Activated naive CD4-positive, alpha-beta T cell treated with anti-CD3 and anti-CD28 coated beads, Interleukin-2, amount 10 ng/mL, durations not matched to agents 7 days and 5 days (primary cell): ENCODE data around the gene CPNE5.

ENCODE experiments used
- CTCF ChIA-PET: fragments of 350-600 bp; sonication (Branson Sonifier 250); formaldehyde crosslinking; loops from one replicate; lab custom pipeline; 2021; ENCODE audit warnings: antibody characterized with exemption; lab: Charles Lee
- DNase-seq: peaks from one replicate; pipeline ENCODE4 v3.0.0-alpha.2; 2020
- H3K27ac Mint-ChIP-seq: one replicate; pipeline ENCODE4 v1.8.0; 2021; ENCODE audit warnings: mild to moderate bottlenecking, moderate library complexity, mixed read lengths
- H3K27me3 Mint-ChIP-seq: one replicate; pipeline ENCODE4 v1.8.0; 2021; ENCODE audit warnings: mild to moderate bottlenecking, mixed read lengths
- H3K36me3 Mint-ChIP-seq: one replicate; pipeline ENCODE4 v1.8.0; 2021; ENCODE audit warnings: mixed read lengths
- H3K4me1 Mint-ChIP-seq: one replicate; pipeline ENCODE4 v1.8.0; 2021; ENCODE audit warnings: mixed read lengths
- H3K4me3 Mint-ChIP-seq: one replicate; pipeline ENCODE4 v1.8.0; 2021; ENCODE audit warnings: mild to moderate bottlenecking, moderate library complexity, mixed read lengths
- H3K9me3 Mint-ChIP-seq: one replicate; pipeline ENCODE4 v1.8.0; 2021; ENCODE audit warnings: mixed read lengths

Gene CPNE5

GRCh38 chr6:36836111-36837021 lies 2.9 kb downstream of the CPNE5 start:
- Mint-ChIP-seq H3K27ac (no peak overlapping the region), H3K9me3 (peaks cover 5% of the 10 kb centered on the region), H3K36me3 (no peaks in the 10 kb centered on the region), H3K4me1 (peaks cover 18% of the 10 kb centered on the region), H3K4me3 (no peak overlapping the region), H3K27me3 (peaks cover 77% of the 10 kb centered on the region)
- CTCF ChIA-PET: interaction anchor here (0.6 to 2.5 kb wide), 4 partner anchors 15 to 883 kb away, joined by 3 to 11 read pairs (median 6); no protein-coding TSS in a partner anchor
- no peak for DNase-seq

GRCh38 chr6:36834576-36835341 lies 4.5 kb downstream of the CPNE5 start:
- Mint-ChIP-seq H3K27ac (no peak overlapping the region), H3K27me3 (peaks cover 67% of the 10 kb centered on the region), H3K36me3 (no peaks in the 10 kb centered on the region), H3K4me1 (peaks cover 6% of the 10 kb centered on the region), H3K4me3 (no peak overlapping the region), H3K9me3 (peaks cover 5% of the 10 kb centered on the region)
- DNase-seq: no peak
- CTCF ChIA-PET: interaction anchor here (0.7 to 1.8 kb wide), 4 partner anchors 15 to 39 kb away, joined by 3 to 6 read pairs (median 6); partner anchors contain the start of gene PPIL1

GRCh38 chr6:36833182-36833789 lies 6.0 kb downstream of the CPNE5 start:
- peaks cover 55% of the 10 kb centered on the region for H3K27me3 Mint-ChIP-seq
- no peak overlapping the region for H3K4me3 Mint-ChIP-seq
- no peaks in the 10 kb centered on the region for H3K4me1 Mint-ChIP-seq
- CTCF ChIA-PET: interaction anchor here (1.5 to 1.8 kb wide), 3 partner anchors 18 to 51 kb away, joined by 5 to 6 read pairs (median 5); partner anchors contain the start of gene PPIL1
- H3K27ac Mint-ChIP-seq: no peak overlapping the region
- H3K36me3 Mint-ChIP-seq: no peaks in the 10 kb centered on the region
- DNase-seq: no peak
- peaks cover 5% of the 10 kb centered on the region for H3K9me3 Mint-ChIP-seq

DNA sequence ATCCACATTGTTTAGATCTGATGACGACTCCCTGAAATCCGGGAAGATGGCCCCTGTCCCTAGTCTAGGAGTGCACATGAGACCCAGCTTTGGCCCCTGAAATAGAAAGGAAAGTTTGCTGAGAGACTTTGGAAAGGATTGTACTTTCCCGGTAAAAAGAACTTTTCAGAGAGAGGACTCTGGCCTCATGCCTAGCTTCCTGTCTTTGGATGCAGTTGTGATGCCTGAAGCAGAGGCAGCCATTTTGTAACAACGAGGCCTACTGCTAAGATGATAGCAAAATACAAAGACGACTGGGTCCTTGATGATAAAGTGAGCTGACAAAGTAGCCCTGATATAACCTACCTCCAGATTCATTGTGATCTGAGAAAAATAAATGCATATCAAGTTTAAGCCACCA lies 6.9 kb downstream of the CPNE5 start:
- Mint-ChIP-seq H3K27ac (no peak overlapping the region), H3K4me3 (no peak overlapping the region), H3K9me3 (peaks cover 5% of the 10 kb centered on the region), H3K4me1 (peaks cover 7% of the 10 kb centered on the region), H3K27me3 (peaks cover 53% of the 10 kb centered on the region), H3K36me3 (no peaks in the 10 kb centered on the region)
- DNase-seq: no peak
- CTCF ChIA-PET: interaction anchor here (1.1 to 1.5 kb wide), 2 partner anchors 20 to 50 kb away, joined by 3 to 5 read pairs; no protein-coding TSS in a partner anchor

GRCh38 chr6:36830577-36830976 lies 8.7 kb downstream of the CPNE5 start:
- Mint-ChIP-seq H3K4me3 (no peak overlapping the region), H3K4me1 (peaks cover 8% of the 10 kb centered on the region), H3K27me3 (peaks cover 51% of the 10 kb centered on the region), H3K9me3 (peaks cover 5% of the 10 kb centered on the region), H3K27ac (no peak overlapping the region), H3K36me3 (no peaks in the 10 kb centered on the region)
- DNase-seq: no peak
- CTCF ChIA-PET: interaction anchor here (1.2 to 1.8 kb wide), 3 partner anchors 17 to 48 kb away, joined by 3 to 7 read pairs (median 3); no protein-coding TSS in a partner anchor

GRCh38 chr6:36829919-36830544 lies 9.2 kb downstream of the CPNE5 start:
- Mint-ChIP-seq H3K27ac (no peak overlapping the region), H3K27me3 (peaks cover 50% of the 10 kb centered on the region), H3K36me3 (no peaks in the 10 kb centered on the region), H3K4me3 (no peak overlapping the region), H3K4me1 (peaks cover 8% of the 10 kb centered on the region), H3K9me3 (peaks cover 5% of the 10 kb centered on the region)
- CTCF ChIA-PET: interaction anchor here (1.2 to 1.8 kb wide), 3 partner anchors 18 to 48 kb away, joined by 3 to 7 read pairs (median 3); no protein-coding TSS in a partner anchor
- DNase-seq: no peak

- no peaks in the 10 kb centered on the region for H3K36me3 Mint-ChIP-seq
- CTCF ChIA-PET: interaction anchor here (0.9 kb wide), 1 partner anchor 46 kb away, joined by 3 read pairs; no protein-coding TSS in a partner anchor
- peaks cover 54% of the 10 kb centered on the region for H3K27me3 Mint-ChIP-seq
- no peak overlapping the region for H3K4me3 Mint-ChIP-seq
- peaks cover 8% of the 10 kb centered on the region for H3K4me1 Mint-ChIP-seq
- peak; percentile 47 for DNase-seq
- no peaks in the 10 kb centered on the region for H3K9me3 Mint-ChIP-seq
- no peak overlapping the region for H3K27ac Mint-ChIP-seq
Observed at GRCh38 chr6:36827261-36828079, 11.8 kb downstream of the CPNE5 start.

GRCh38 chr6:36826520-36827227 lies 12.6 kb downstream of the CPNE5 start:
- CTCF ChIA-PET: interaction anchor here (1.2 kb wide), 1 partner anchor 13 kb away, joined by 3 read pairs; no protein-coding TSS in a partner anchor
- Mint-ChIP-seq H3K9me3 (no peaks in the 10 kb centered on the region), H3K27me3 (peaks cover 55% of the 10 kb centered on the region), H3K4me1 (peaks cover 13% of the 10 kb centered on the region), H3K4me3 (no peak overlapping the region), H3K27ac (no peak overlapping the region), H3K36me3 (no peaks in the 10 kb centered on the region)
- no peak for DNase-seq

DNA sequence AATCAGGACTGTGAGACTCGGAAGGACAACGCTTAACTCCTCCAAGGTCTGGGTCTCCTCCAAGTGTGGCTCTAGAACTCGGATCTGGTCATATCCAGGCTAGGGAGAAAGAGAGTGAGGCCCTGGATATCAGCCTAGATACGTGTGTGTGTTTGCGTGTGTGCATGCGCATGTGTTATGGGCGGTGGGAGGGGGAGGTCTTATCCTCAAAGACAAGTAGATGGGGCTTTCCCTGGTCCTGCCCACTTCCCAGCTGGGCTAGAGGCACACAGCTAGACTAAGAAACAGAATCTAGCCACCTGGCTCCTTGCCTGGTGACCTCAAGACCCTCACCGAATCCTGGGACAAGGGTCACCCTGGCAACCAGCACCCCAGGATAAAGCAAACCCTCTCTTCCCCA lies 13.2 kb downstream of the CPNE5 start:
- H3K9me3 Mint-ChIP-seq: no peaks in the 10 kb centered on the region
- peaks cover 57% of the 10 kb centered on the region for H3K27me3 Mint-ChIP-seq
- no peak overlapping the region for H3K27ac Mint-ChIP-seq
- H3K4me3 Mint-ChIP-seq: no peak overlapping the region
- CTCF ChIA-PET: interaction anchor here (0.6 to 1.2 kb wide), 4 partner anchors 13 to 57 kb away, joined by 3 to 4 read pairs (median 3); no protein-coding TSS in a partner anchor
- DNase-seq: no peak
- H3K36me3 Mint-ChIP-seq: no peaks in the 10 kb centered on the region
- peaks cover 20% of the 10 kb centered on the region for H3K4me1 Mint-ChIP-seq

GRCh38 chr6:36825452-36825851 lies 13.8 kb downstream of the CPNE5 start:
- CTCF ChIA-PET: interaction anchor here (0.6 to 1.2 kb wide), 3 partner anchors 22 to 56 kb away, joined by 3 to 4 read pairs (median 3); no protein-coding TSS in a partner anchor
- Mint-ChIP-seq H3K4me3 (no peak overlapping the region), H3K4me1 (peaks cover 23% of the 10 kb centered on the region), H3K9me3 (no peaks in the 10 kb centered on the region), H3K27ac (no peak overlapping the region), H3K27me3 (peaks cover 57% of the 10 kb centered on the region), H3K36me3 (no peaks in the 10 kb centered on the region)
- DNase-seq: no peak

GRCh38 chr6:36824253-36824652 lies 15.0 kb downstream of the CPNE5 start:
- H3K4me3 Mint-ChIP-seq: no peak overlapping the region
- H3K9me3 Mint-ChIP-seq: no peaks in the 10 kb centered on the region
- no peak overlapping the region for H3K27ac Mint-ChIP-seq
- no peaks in the 10 kb centered on the region for H3K36me3 Mint-ChIP-seq
- CTCF ChIA-PET: no interaction called here
- peaks cover 60% of the 10 kb centered on the region for H3K27me3 Mint-ChIP-seq
- no peak for DNase-seq
- peaks cover 23% of the 10 kb centered on the region for H3K4me1 Mint-ChIP-seq

GRCh38 chr6:36823421-36824096 lies 15.7 kb downstream of the CPNE5 start:
- CTCF ChIA-PET: no interaction called here
- Mint-ChIP-seq H3K27me3 (peaks cover 58% of the 10 kb centered on the region), H3K4me3 (no peak overlapping the region), H3K9me3 (no peaks in the 10 kb centered on the region), H3K4me1 (peaks cover 23% of the 10 kb centered on the region), H3K27ac (no peak overlapping the region), H3K36me3 (no peaks in the 10 kb centered on the region)
- DNase-seq: no peak
